Ishikawa (cell line): ENCODE measurements around the gene CLEC2B.

ENCODE experiments used
- CEBPB ChIP-seq: IDR thresholded peaks from 2 replicates; pipeline ENCODE4 v1.6.1; 2012
- CREB1 ChIP-seq: IDR thresholded peaks from 2 replicates; pipeline ENCODE4 v1.6.1; 2012; ENCODE audit warnings: low read depth
- EP300 ChIP-seq: IDR thresholded peaks from 2 replicates; pipeline ENCODE4 v1.6.1; 2012; ENCODE audit warnings: borderline replicate concordance
- FOXM1 ChIP-seq: IDR thresholded peaks from 2 replicates; pipeline ENCODE4 v1.6.1; 2012; ENCODE audit warnings: low read depth, borderline replicate concordance
- NFIC ChIP-seq: IDR thresholded peaks from 2 replicates; pipeline ENCODE4 v1.6.1; 2012
- RAD21 ChIP-seq: IDR thresholded peaks from 2 replicates; pipeline ENCODE4 v1.6.1; 2012; ENCODE audit warnings: low read depth
- YY1 ChIP-seq: IDR thresholded peaks from 2 replicates; pipeline ENCODE4 v1.6.1; 2012; ENCODE audit warnings: low read depth
- TF ChIP-seq, protein P1 (sequence below): IDR thresholded peaks from 2 replicates; pipeline ENCODE4 v1.6.1; 2012; ENCODE audit warnings: low read depth, mild to moderate bottlenecking
- TF ChIP-seq, protein P2 (sequence below): IDR thresholded peaks from 2 replicates; pipeline ENCODE4 v1.6.1; 2012

DNA sequence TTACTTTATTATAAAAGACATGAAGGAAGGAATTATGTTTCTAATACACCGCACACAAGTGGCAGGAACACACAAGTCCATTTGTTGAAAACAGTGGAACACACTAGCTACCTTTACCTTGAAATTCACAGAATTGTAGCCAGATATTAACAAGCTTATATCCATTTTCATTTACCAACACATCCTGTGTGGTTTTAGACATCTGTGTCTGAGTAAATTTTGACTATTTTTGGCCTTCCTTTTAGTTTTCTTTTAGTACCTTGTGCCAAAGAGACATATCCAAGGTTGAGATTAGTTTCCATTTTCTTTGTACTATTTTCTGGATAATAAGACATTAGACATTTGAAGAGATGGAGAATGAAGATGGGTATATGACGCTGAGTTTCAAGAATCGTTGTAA is 12.1 kb upstream of the CLEC2B start, which contains the start of gene KLRF2:
- TF ChIP-seq EP300 (no peak), YY1 (no peak), RAD21 (no peak), NFIC (no peak), CEBPB (no peak), CREB1 (no peak), FOXM1 (no peak)
- TF ChIP-seq, protein P1, sequence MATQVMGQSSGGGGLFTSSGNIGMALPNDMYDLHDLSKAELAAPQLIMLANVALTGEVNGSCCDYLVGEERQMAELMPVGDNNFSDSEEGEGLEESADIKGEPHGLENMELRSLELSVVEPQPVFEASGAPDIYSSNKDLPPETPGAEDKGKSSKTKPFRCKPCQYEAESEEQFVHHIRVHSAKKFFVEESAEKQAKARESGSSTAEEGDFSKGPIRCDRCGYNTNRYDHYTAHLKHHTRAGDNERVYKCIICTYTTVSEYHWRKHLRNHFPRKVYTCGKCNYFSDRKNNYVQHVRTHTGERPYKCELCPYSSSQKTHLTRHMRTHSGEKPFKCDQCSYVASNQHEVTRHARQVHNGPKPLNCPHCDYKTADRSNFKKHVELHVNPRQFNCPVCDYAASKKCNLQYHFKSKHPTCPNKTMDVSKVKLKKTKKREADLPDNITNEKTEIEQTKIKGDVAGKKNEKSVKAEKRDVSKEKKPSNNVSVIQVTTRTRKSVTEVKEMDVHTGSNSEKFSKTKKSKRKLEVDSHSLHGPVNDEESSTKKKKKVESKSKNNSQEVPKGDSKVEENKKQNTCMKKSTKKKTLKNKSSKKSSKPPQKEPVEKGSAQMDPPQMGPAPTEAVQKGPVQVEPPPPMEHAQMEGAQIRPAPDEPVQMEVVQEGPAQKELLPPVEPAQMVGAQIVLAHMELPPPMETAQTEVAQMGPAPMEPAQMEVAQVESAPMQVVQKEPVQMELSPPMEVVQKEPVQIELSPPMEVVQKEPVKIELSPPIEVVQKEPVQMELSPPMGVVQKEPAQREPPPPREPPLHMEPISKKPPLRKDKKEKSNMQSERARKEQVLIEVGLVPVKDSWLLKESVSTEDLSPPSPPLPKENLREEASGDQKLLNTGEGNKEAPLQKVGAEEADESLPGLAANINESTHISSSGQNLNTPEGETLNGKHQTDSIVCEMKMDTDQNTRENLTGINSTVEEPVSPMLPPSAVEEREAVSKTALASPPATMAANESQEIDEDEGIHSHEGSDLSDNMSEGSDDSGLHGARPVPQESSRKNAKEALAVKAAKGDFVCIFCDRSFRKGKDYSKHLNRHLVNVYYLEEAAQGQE, result no peak
- TF ChIP-seq, protein P2, sequence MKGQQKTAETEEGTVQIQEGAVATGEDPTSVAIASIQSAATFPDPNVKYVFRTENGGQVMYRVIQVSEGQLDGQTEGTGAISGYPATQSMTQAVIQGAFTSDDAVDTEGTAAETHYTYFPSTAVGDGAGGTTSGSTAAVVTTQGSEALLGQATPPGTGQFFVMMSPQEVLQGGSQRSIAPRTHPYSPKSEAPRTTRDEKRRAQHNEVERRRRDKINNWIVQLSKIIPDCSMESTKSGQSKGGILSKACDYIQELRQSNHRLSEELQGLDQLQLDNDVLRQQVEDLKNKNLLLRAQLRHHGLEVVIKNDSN, result no peak
